HG02970 (cell line): ENCODE data around the gene CCNY.

Experiments used
- ATAC-seq: cut with Tn5 transposase; IDR thresholded peaks from one replicate; pipeline ENCODE4 v1.9.1; 2021; ENCODE audit warnings: mild to moderate bottlenecking, moderate library complexity, moderate number of reproducible peaks; ENCODE audit not compliant: unreplicated experiment, low FRiP score

Gene CCNY

GRCh38 chr10:35467186-35467585 is 130.9 kb downstream of the CCNY start:
- ATAC-seq: no peak

GRCh38 chr10:35470248-35470924 is 134.1 kb downstream of the CCNY start:
- no peak for ATAC-seq

GRCh38 chr10:35470925-35471315 is 134.6 kb downstream of the CCNY start:
- no peak for ATAC-seq

- ATAC-seq: no peak
Measured at GRCh38 chr10:35471435-35471834, 135.1 kb downstream of the CCNY start.

GRCh38 chr10:35480142-35480541 is 143.8 kb downstream of the CCNY start:
- no peak for ATAC-seq

- no peak for ATAC-seq
Measured at GRCh38 chr10:35481413-35481812, 145.1 kb downstream of the CCNY start.

- no peak for ATAC-seq
Measured at GRCh38 chr10:35486297-35486990, 150.1 kb downstream of the CCNY start.

GRCh38 chr10:35487336-35488034 is 151.2 kb downstream of the CCNY start:
- ATAC-seq: no peak

- ATAC-seq: no peak
Measured at GRCh38 chr10:35488228-35488627, 151.9 kb downstream of the CCNY start.

GRCh38 chr10:35492386-35493195 is 156.3 kb downstream of the CCNY start:
- no peak for ATAC-seq

GRCh38 chr10:35493196-35494118 is 157.1 kb downstream of the CCNY start:
- ATAC-seq: no peak

GRCh38 chr10:35495521-35496119 is 159.3 kb downstream of the CCNY start:
- no peak for ATAC-seq

- ATAC-seq: no peak
Measured at GRCh38 chr10:35497909-35498308, 161.6 kb downstream of the CCNY start.

- ATAC-seq: no peak
Measured at GRCh38 chr10:35498693-35499092, 162.4 kb downstream of the CCNY start.

GRCh38 chr10:35501923-35502322 is 165.6 kb downstream of the CCNY start:
- ATAC-seq: no peak

GRCh38 chr10:35502692-35503091 is 166.4 kb downstream of the CCNY start:
- no peak for ATAC-seq

- ATAC-seq: no peak
Measured at GRCh38 chr10:35503578-35503977, 167.3 kb downstream of the CCNY start.

- no peak for ATAC-seq
Measured at GRCh38 chr10:35504132-35504531, 167.8 kb downstream of the CCNY start.

- no peak for ATAC-seq
Measured at GRCh38 chr10:35505241-35505873, 169.0 kb downstream of the CCNY start.
